DMS79 (cell line): ENCODE measurements around the gene BCOR.

Experiments used
- DNase-seq: peaks from one replicate; lab custom pipeline; 2025; lab: John Stamatoyannopoulos, UW

Gene BCOR

DNA sequence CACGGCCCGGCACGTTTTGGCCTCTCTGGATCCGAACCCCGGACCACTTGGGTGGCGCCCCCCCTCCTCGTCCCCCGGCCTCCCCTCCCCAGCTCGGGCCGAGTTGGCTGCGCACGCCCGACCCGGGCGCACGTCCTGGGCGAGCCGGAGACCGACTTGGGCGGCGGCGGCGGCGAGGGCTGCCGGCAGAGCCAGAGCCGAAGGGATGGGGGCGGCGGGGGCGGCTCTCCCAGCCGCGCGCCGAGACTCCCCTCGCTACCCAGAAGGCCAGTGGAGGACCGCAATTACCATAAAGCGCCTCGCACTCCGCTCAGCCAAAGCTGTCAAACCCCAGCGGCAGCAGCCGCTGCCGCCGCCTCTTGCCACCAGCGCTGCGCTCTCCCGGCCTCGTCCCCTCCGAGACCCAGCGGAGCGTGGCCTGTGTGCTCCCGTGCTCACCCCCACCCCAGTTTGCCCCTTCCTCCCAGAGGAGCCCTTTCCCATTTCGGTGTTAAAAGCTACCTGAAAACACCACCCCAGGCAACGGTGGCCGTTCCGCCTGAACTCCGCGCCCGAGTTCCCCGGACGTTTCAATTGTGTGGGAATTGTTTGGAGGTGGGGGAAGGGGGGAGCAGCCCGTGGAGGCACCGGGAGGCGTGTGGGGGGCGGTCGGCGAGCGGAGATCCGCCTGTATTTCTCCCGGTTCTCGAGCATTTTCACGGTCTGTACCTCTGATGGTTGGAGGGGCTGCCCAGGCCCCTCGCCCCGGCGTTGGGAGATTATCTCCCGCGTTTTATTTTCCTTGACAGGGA lies 701 bp upstream of the BCOR start:
- no peak for DNase-seq

DNA sequence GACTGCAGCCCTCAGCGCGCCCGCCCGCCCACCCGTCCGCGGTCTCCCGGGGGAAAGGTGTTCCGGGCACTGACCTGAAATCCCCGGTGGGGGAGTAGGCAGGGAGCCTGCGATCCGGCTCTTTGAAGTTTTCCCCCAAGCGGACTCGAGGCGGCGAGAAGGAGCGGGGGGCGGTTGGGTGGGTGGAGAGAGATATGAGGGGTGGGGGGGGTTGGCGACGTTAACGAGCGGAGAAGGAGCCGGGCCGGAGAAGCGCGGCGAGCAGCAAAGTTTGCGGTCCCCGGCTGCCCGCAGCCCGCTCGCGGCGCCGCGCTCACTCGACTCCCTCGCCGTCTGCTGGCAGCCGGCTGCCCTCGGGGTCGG lies 636 bp downstream of the BCOR start:
- no peak for DNase-seq

DNA sequence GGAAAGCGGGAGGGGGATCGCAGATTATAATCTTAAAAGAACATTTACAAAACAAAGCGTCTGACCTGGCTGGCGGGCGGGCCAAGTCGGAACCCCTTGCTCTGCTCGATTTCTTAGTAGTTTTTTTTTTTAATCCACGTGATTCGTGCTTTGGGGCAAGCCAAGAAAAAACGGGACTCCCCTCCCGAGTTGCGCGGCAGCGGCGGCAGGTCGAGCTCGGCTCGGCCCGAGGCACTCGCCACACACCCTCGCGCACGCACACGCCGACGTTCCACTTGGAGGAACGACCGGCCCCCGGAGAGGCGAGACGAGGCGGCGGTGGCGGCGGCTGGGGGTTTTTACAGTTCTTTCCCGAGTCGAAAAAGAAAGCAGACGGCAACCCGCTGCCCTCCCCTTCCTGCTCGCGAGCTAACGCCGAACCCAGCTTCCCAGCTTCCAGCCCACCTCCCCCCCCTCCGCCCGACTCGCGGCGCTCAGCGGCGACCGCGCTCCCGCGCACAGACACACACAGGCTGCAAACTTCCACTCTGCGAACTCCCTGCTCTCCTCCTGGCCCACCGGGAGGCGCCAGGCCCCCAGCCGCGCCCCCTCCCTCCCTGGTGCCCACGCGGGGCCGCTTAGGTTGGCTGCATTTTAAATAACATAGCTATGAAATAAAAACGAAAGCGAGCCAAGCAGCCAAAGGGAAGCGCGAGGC lies 1.2 kb downstream of the BCOR start:
- no peak for DNase-seq

DNA sequence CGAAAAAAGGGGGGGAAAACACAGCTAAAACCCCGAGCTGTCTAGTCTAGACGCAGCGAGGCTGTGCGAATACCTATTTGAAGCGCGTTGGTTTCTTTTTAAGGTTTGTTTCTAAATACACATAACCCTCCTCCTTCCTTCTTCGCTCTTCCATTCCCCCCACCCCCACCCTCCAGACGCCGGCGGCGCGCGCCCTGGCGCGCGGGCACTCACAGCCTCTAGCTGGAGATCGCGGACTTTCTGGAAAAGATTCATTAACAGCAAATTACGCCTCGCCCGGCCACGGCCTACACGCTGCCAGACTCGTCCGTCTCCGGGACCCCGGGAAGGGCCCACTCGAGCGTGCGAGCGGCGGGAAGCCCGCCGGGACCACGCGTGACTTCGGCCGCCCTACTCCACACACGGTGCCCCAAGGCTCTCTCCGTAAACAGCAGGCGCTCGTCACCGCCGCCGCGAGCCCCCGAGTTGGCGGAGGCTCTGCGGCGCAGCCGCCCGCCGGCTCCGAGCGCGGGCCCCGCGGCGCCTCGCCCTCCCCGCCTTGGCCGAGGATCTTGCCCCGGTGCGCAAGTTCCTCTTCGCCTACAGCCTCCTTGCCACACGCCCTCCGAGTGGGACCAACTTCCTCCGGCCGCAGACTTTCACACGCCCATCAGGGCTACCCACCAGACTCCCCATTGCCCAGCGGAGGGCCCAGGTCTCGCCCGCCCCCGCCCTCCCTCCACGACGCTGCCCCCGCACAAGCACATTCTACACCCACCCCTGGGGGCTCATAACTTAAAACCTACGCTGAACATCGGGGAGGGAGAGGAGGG lies 2.0 kb downstream of the BCOR start:
- DNase-seq = no peak

DNA sequence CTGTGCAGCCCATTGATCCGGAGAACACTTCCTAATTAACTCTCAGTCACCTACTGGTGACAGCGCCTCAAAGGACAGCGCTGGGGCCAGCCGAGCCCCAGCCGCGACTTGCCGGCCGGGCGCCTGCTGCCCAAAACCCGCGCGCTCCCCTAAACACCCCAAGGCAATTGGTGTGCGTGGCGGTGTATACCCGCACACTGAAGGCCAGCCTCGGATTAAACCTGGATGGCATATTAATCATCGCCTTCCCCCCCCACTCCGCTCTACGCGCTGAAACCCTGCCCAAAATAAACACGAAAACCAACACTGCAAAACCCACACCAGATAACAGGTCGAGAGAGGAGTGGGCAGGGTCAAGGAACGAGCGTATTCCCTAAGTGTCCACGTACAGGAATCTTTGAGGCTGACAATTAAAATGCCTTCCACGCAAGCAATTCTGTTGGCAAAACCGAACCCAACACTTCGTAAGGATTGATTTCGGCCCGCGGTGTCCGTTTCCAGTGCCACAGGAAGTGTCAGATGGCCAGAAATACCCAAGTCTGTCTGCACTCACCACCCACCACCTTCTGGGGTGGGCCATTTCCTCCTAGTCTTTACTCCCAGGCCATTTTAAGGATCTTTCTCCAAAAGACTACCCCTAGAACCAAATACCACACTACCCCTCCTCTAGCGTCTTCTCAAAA lies 2.7 kb downstream of the BCOR start:
- no peak for DNase-seq

DNA sequence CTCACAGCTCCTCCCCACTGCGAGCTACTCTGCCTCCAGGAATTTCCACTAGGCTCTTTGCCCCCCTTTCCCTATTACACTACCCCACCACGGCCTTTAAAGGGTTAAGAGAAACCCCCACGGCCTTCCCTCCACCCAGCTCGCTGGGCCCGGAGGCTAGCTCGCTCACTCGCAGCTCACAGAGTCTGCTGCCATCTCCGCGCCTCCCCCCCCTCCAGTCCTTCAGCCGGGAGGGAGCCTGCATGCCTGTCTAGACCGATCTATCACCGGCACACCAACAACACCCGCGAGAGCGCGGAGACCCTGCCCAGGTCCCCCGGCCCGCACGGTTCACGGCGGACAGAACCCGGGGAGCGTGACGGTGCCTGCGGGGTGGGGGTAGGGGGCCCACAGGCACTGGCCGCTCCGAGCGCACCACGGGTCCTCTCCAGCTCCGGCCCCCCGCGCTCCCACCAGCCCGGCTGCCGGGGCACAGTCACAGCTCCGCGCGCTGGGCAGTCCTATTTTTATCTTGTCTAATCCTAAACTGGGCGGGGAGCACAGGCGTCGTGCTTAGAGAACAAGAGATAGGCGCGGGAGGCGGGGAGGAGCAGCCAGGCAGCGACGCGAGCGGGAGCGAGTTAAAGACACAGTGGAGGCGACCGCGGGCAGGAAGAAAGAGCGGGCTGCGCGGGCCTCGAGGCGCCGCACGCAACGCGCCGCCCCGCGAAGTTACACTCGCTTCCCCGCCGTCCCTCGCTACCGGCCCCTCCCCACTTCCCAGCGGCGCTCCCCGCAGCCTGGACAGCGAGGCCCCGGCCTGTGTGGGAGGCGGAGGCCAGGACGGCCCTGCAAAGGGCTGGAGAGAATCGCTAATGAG lies 3.5 kb downstream of the BCOR start:
- DNase-seq = no peak

DNA sequence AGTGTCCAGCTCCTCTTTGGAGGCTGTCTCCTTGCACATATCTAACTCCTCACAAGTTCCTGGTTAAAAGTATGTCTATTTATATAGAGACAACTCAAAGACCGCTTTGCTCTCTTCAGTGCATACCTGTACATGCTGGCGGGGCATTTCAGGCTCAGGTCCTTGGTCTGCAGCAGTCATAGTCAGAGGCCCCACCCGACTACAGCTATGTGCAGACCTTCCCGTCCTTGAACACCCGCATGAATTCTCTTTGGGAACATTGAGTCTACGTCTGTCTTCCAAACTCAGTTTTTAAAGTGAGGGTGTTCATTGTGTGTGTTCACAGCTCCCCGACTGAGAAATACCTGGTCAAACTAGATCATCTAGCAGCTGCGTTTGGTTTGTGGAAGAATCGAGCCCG lies 4.2 kb downstream of the BCOR start:
- DNase-seq = no peak

DNA sequence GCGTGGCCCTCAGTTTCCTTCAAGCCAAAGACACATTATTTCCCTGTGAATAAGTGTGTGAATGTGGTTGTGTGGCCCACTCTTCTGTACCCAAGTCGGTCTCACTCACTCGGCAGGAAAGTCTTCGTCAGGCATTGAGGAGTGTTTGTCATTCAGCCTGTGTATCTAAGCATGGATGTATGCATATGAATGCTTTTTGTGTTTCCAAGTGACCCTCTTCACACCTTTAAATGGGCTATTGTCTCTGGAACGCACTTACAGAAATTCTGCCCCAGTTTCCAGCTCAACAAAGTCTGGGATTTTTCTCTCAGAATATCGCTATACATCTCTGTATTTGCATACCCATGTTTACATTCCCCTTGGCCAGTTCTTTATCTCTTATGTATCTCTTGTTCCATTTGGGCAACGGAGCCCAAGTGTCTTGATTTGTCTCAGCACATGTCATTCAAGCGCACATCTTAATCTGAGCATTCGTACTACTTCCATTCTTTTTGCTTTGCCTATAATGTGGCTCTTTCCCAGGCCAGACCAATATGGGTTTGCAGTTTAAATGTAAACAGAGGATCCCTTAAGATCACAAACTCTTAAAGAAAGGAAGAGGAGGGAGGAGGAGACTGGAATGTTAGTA lies 4.8 kb downstream of the BCOR start:
- DNase-seq = no peak

DNA sequence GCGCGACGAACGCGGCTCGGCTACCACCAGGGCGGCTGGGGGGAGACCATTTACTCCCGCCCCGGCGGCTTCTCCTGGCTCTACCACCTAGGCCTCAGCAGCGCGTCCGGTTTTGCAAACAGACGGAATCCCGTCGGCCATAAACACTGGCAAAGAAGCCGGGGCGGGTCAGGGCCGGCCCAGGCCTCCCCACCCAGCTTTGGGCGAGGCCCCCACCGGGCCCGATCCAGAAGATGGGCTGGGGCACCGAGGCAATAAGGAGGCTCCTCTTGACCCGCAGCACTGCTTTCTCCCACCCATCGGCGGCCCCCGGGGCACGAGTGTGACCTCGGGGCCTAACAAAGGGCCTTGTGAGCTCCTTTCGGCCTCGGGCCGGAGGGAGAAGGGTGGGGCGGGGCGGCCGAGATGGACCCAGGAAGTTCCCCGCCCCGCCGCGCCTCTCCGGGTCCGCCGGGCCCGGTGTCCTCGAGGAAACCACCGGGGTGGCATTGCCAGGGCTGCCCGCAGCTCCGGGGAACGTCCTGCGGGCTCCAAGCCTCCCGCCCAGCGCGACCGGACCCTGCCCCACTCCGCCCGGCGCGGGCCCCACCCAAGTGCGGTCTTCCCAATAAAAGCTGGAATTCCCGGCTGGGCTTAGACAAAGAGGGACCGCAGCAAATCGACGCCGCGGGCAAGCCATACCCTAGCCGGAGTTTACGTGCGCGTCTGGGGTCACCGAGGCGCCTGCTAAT lies 5.9 kb downstream of the BCOR start:
- no peak for DNase-seq

DNA sequence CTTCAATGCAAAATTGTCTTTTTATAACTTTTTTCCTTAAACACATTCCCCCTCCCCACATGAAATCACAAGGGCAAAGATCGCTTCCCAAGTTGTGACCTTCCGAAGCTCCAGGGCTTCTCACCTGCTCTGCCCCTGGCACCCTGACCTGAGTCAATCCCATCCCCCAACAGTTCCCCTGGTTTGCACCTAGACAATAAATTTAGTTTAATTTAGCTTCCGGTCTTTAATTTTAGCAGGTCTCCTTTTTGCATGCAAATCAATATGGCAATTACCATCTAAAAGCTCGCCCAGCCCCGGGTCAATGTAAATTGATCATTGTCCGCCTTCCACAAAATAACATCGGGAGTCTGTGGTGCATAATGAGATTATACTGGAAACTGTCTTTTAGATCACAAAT lies 6.8 kb downstream of the BCOR start:
- no peak for DNase-seq

DNA sequence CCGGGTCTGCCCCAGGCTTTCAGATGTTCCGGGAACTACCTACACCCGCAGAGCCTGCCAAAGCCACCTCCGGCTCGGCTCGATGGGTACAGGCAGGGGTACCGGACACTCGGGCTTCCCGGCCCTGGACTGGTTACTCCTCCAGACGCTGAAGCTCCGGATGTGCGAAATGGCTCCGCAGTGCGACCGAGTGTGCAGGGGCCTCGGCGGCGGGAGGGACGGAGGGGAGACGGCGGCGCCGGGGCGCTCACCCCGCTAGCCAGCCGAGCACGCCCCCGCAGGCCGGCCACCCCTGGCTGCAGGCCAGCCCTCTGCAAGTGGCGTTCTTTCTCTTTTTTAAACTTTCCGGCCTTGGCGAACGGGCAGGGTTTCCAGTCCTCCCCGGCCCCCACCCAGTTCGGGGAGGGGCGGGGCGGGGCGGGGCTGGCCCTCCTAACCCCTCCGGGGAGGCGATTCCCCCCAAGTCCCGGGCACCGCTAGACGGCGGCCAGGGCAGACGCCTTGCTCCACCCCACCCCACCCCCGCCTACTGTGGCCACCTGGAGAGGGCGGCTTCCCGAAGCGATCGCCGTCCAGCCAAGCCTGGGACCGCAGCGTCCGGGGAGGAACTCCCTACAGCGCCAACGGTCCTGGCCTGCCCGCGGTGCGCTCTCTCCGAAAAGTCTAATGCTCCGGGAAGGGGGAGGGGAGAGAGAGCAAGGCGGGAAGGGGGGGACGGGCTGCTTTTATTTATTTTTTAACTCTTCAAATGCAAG lies 7.5 kb downstream of the BCOR start:
- no peak for DNase-seq

DNA sequence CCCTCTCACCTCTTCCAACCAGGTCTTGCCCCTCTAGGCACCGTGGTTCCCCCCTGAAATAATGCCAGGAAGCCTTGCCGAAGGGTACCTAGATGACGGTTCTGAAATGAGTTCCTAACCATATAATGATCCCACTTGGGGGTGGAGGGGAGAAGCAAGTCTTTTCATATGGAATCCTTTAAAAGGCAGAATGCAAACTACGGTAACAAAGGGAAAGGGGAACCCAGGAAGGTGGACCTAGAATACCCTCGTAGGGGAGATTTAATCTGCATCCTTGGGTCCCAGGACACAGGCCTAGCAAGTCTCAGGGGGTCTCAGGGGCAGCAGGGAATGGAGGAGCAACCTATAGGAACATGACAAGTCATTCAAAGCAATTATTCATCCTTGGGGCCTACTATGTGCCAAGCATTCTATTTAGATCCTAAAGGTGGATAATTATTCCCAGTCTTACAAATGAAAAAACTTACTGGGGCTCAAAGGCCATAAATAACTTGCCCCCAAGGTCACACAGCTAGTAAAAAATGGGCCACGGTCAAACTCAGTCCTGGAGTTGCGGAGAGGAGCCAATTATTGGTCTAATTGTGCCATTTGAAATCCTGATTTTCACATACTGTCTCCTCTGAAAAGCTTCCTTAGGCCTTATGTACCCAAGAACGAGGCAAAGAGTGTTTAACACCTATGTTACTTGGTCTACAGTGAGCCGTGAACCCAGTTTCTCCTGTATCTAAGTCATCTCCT lies 8.8 kb downstream of the BCOR start:
- no peak for DNase-seq

DNA sequence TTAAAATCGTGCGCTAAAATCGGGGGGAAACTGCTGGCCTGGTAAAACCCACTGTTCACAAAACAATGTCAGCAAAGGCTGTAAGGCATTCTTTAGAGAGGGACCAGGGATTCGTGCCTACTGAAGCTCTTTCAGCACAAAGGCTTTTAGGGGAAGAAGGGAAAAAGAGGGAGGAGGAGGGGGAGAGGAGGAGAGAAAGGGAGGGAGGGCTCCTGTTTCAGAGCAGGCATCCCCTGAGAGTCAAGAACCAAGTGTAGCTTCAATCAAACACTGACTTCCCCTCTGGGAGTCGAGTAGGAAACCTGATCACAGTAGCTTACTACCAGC lies 9.5 kb downstream of the BCOR start:
- no peak for DNase-seq

DNA sequence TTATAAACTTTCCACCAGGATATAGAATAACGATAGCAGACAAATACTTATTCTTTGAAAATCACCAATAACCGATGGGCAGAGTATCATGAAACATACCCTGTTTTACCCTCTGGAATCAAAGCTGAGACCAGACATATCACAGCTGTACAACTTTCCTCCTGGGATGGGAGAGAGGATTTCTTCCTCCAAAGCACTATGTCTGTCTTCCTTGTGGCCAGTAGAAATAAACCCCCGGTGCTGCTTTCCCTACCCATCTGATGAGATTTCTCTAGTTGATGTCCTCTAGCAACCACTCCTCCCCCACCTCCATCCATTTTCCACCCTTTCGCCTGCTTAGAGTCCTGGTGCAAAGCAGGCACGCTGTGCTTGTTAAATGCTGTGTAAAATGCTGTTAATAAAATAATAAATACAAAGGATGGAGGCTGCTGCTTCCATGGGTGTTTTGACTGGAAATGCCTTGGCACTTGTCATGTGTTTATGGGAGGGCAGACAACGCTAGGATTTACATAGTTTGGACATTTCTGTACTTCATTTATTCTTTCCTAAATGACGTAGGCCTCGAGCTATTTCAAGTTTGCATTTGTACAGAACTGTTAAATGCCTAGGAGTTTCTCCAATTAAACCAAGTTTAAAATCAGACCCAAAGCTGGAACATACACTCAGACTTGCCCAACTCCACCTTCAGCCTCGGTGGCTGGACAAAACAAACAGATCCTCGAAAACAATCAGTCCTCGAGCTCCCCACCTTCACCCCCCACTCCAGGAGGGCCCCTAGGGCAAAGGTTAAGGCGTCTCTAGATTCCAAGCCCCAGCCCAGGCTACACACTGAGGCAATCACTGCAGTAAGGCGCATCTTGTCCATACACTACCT lies 10.1 kb downstream of the BCOR start:
- no peak for DNase-seq

DNA sequence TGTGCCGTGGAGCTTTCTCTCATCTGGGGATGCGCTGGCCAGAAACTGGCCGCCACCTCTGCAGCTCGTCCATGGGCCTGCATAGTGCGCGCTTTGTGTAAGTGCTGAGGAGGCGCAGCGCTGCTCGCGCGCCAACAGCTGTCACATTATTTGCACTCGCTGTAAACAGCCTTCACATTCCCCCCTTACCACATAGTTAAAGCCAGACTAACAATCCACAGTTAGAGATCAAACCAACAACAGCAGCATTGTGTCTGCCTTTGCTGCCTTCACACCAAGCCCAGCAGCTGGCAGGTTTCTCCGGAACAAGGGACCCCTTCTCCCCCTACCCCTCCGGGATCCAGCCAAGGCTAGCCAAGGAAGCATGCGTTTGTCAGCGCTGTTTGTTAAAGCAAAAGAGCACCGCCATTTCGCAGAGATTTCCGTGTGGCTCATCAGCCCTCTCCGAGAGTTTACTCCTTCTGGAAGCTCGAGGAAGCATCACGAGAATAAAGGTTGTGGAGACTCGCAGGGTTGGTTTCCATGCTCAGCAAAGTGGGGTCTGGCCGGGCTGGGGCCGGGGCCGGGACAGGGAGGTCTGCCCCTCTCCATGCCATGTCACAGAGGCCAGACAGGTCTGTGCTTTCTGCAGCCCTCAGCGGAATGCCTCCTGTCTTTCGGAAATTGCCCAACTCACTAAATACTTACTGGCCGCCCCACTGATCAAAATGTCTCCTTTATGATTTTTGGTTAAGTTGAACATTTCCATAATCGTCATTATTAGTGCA lies 11.0 kb downstream of the BCOR start:
- no peak for DNase-seq

DNA sequence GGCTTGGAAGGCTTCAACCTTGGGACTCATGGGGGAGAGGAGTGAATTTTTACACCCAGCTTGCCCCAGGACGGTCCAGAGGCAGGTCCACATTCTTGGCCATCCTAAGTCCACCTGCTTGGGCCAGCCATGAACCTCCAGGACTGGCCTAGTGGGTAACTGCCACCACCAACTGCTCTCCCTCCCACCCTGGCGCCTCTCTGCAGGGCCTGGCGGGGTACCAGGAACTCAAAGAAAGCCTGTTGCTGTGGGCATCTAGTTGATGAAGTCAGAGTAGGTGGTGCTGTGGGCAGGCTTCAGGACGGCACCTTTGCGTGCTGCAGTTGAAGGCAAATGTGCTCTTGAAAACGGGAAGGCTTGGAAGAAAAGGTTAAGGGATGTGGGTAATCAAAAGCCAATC lies 12.0 kb downstream of the BCOR start:
- no peak for DNase-seq

DNA sequence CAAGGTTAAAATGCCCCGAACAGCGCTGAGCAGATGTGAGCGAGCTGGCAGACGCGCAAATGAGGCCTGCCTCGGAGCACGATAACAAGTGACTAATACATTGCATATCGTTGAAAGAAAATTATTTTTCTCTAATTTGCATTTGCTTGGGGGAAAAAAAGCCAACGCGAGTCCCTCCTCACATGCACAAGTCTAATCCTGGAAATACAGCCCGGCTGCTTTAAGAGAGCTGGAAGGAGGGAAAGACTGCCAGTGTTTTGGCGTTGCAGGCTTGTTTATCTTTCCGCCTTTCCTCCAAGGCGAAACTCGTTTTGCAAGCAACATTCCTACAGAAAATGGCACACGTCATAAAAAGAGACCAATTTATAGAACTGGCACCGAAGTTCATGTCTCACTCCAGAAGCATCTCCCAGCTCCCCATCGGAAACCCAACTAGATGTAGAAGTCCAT lies 12.6 kb downstream of the BCOR start:
- DNase-seq = no peak
